AG08396 (cell line): Measurements from ENCODE around the gene RIPPLY3.
"Not testable (repeated sequence)": the region's sequence is repeated elsewhere in the genome, so short reads cannot be mapped to it uniquely, and the experiment has no call there.

Experiments used
- DNase-seq: peaks from one replicate; pipeline ENCODE4 v3.0.0; 2012; ENCODE audit warnings: low spot score, mixed read lengths

The RIPPLY3 gene

DNA sequence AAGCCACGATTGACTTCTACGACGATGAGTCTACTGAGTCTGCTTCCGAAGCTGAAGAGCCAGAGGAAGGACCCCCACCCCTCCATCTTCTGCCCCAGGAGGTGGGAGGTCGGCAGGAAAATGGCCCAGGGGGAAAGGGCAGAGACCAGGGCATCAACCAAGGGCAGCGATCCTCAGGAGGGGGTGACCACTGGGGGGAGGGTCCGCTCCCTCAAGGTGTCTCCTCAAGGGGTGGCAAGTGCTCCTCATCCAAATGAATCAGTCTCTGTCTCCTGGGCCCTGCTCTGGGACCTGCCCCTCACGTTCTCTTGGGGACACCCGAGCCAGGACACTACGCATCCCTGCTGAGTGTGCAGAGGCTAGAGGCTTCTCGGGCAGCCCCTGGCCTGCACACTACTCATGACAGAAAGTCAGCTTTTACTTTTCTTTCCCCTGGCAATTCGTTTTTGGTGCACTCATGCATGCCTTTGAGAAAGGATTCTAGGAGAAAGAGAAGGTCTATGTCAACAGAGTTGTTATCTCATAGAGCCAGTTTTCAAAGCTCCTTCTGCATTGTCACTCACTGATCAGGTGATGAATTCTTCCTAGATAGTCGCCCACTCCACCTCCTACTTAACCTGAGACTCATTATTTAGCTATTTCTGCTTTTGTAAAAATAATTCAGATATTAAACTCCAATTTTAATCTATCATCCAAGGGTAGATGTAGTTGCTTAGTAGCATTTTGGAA lies 11.6 kb downstream of the RIPPLY3 start:
- no peak for DNase-seq

DNA sequence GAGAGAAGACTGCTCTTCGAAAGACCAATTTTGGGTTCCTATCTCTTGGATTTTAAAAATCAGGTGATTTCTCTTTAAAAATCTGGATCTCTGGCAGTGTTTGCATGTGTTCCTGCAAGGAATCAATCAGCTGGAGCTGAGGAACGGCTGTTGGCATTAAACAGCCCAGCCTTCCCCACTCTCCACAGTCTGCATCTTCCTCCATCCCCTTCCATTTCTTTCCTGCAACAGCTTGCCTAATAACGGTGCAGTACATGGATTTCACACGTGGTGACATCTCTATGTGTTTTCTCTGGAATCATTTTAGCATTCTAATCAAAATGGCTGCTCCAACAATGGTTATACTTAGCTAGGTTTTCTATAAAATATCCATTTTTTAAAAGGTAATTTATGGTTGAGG lies 20.0 kb downstream of the RIPPLY3 start:
- DNase-seq, result no peak

DNA sequence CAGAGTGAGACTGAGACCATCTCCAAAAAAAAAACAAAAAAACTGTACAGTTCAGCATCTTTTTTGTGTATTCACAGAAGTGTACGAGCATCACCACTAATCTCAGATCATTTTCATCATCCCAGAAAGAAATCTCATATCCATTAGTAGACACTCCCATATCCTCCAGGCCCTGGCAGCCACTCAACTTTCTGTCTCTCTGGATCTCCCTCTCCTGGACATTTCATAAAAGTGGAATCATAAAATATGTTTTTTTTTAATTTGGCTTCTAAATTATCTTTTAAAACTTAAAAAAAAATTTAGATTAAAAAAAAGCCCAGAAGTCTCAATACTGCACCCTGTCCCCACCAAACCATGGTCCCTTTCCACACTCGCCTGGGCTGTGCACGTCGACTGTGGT lies 22.1 kb downstream of the RIPPLY3 start:
- no peak for DNase-seq

GRCh38 chr21:37030864-37031263 lies 24.4 kb downstream of the RIPPLY3 start:
- no peak for DNase-seq

- no peak for DNase-seq
These were observed 25.8 kb downstream of the RIPPLY3 start for GRCh38 chr21:37032293-37032692.

DNA sequence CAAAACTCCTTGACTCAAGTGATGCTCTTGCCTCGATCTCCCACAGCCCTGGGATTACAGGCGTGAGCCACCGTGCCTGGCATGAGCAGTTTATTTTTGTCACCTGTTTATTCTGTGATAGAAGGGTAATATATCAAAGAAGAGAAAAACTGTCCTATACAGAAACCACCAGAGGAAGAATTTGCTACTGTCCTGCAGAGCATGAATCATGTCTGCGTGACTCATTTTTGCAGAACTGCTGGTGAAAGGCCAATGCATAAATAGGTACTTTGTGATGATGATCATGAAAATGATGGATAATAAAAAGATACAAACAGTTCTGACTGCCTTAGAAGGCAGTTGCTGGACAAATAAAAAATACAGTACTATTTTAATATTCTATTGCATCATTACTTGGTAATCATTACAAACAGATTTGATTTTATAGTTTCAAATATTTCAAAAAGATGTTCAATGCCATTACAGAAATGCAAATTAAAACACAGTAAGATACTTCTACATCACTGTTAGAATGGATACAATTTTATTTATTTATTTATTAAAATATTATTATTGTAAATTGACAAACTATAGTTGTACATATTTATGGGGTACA lies 26.5 kb downstream of the RIPPLY3 start:
- peak; percentile 34 for DNase-seq

DNA sequence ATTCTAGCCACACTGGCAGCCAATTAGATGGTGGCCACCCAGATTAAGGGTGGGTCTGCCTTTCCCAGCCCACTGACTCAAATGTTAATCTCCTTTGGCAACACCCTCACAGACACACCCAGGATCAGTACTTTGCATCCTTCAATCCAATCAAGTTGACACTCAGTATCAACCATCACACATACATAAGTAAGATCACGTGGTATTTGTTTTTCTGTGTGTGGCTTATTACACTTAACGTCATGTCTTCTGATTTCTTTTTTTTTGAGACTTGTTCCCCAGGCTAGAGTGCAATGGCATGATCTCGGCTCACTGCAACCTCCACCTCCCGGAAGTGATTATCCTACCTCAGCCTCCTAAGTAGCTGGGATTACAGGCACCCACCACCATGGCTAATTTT lies 27.9 kb downstream of the RIPPLY3 start:
- not testable (repeated sequence) for DNase-seq

- DNase-seq, result no peak
These were observed 29.7 kb downstream of the RIPPLY3 start for GRCh38 chr21:37036177-37036576.

DNA sequence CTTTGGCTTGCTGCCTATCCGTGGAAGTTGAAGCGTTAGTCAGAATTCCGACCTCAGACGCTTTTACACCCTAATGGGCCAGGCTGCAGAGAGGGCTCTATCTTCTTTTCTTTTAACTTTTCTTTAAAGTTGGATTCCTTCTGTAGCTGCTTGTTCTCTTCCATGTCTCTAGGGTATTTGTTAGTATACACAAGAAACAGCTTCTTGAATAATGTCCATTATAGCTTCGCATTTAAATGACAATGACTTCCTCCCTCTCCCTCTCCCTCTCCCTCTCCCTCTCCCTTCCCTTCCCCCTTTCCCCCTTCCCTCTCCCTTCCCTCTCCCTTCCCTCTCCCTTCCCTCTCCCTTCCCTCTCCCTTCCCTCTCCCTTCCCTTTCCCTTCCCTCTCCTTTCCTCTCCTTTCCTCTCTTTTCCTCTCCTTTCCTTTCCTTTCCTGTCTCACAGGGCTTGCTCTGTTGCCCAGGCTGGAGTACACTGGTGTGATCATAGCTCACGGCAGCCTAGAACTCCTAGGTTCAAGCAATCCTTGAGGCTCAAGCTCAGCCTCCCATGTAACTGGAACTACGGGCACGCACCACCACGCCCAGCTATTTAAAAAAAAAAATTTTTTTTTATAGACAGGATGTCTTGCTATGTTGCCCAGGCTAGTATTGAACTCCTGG lies 33.0 kb downstream of the RIPPLY3 start:
- no peak for DNase-seq

- DNase-seq, result no peak
These were observed 33.7 kb downstream of the RIPPLY3 start for GRCh38 chr21:37040212-37040611.

DNA sequence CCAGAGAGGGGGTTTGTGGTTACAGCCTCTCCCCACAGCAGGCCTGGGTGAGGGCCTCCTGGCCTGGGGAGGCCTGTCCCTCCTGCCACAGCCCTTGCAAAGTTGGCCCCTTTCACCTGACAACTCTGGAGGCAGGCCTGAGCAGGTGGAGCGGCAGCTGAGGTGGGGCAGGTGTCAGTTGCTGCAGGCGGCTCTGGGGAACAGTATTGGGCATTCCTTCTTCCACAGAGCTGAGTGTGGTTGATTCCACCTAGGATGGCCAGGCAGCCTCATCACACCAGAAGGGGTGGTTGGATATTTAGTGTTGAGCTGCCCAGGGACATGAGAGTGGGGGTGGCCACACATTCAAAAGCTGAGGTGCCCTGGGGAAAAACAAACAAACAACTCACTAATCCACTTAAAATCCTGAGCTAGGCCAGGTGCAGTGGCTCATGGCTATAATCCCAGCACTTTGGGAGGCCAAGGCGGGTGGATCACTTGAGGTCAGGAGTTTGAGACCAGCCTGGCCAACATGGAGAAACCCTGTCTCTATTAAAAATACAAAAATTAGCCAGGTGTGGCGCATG lies 35.3 kb downstream of the RIPPLY3 start:
- no peak for DNase-seq

DNA sequence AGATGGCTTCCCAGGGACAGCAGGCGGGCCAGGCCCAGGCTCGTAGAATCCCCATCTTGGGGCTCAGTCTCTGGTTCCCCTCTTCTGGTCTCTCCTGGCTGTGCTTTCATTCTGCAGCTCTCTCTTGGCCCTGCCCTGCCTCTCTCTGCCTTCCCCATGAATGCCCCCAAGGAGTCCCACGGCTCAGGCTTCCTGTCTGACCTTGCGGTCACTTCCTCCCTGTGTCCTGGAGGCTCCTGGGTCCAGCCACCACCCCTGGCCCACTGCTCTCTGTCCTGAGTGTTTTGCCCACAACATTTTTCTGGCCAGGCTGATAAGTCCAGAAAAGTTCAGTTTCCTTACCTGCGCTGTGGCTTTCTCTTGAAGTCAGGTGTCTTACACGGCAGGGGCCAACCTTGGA lies 37.3 kb downstream of the RIPPLY3 start:
- no peak for DNase-seq

- DNase-seq, result no peak
These were observed 38.1 kb downstream of the RIPPLY3 start for GRCh38 chr21:37044643-37045042.

DNA sequence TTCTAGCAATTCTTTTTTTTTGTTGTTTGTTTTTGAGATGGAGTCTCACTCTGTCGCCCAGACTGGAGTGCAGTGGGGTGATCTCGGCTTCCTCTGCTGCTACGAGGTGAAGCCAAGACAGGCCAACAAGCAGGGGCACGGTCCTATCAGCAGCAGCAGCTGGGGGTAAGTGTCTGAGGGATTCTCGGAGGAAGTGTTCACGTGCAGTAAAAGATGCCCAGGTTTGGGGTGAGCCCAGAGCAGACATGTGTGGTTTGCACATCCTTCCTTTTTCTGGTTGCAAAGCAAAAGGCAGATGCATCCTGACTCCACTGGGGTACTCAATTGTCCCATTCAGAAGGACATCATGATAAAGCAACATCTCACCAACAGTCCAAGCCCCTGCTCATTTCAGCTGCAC lies 38.6 kb downstream of the RIPPLY3 start:
- DNase-seq, result no peak

- no peak for DNase-seq
These were observed 39.1 kb downstream of the RIPPLY3 start for GRCh38 chr21:37045556-37045955.

DNA sequence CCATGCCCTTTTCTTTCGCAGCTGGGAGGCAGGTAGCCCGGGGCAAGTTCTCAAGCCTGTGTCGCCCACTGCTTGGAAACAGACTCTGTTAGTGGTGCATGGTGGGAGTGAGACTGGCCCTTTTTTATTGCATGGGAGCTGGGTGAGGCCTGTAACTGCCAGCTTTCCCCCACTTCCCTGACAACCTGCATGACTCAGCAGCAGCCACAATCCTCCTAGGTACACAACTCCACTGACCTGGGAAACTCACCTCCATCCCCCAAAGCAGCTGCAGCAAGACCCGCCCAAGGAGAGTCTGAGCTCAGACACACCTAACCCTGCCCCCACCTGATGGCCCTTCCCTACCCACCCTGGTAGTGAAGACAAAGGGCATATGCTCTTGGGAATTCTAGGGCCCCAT lies 40.6 kb downstream of the RIPPLY3 start:
- DNase-seq, result no peak

DNA sequence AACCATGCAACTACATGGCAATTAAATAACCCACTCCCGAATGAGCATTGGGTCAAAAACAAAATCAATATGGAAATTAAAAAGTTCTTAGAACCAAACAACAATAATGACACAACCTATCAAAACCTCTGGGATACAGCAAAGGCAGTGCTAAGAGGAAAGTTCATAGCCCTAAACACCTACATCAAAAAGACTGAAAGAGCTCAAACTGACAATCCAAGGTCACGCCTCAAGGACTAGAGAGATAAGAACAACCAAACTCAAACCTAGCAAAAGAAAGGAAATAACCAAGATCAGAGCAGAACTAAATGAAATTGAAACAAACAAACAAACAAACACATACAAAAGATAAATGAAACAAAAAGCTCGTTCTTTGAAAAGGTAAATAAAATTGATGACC lies 43.2 kb downstream of the RIPPLY3 start:
- DNase-seq, result not testable (repeated sequence)

GRCh38 chr21:37055271-37055855 lies 48.9 kb downstream of the RIPPLY3 start:
- no peak for DNase-seq

- DNase-seq, result no peak
These were observed 51.1 kb downstream of the RIPPLY3 start for GRCh38 chr21:37057614-37058013.

GRCh38 chr21:37058261-37058660 lies 51.8 kb downstream of the RIPPLY3 start:
- DNase-seq, result no peak

DNA sequence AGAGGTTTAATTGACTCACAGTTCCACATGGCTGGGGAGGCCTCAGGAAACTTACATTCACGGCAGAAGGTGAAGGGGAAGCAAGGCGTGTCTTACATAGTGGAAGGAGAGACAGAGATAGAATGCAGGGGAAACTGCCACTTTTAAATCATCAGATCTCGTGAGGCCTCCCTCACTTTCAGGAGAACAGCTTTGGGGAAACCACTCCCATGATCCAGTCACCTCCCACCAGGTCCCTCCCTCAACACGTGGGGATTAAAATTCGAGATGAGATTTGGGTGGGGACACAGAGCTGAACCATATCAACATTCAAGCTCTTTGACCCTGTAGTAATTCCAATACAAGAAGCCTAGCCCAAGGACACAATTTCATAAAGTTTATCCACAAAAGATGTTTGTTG lies 52.7 kb downstream of the RIPPLY3 start:
- no peak for DNase-seq

DNA sequence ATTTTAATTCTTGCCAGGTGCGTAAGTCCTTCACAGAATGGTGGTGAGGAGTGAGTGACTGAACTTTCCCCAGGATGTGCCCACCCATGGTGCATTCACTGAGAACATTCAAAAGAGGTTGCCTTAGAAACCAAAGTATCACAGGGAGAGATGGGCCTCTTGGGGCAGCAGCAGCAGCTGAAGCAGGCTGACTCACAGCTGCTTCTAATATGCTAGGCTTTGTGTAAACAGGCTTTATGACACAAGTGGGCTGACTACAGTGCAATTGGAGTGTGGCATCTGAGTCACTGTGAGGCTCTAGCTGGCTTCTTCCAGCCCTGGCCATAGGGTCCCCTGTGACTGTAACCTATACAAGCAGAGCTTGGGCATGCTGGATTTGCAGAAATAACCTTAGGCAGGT lies 53.8 kb downstream of the RIPPLY3 start:
- DNase-seq, result peak; percentile 87
